ENCODE measurements around the gene HBA2.

DNA sequence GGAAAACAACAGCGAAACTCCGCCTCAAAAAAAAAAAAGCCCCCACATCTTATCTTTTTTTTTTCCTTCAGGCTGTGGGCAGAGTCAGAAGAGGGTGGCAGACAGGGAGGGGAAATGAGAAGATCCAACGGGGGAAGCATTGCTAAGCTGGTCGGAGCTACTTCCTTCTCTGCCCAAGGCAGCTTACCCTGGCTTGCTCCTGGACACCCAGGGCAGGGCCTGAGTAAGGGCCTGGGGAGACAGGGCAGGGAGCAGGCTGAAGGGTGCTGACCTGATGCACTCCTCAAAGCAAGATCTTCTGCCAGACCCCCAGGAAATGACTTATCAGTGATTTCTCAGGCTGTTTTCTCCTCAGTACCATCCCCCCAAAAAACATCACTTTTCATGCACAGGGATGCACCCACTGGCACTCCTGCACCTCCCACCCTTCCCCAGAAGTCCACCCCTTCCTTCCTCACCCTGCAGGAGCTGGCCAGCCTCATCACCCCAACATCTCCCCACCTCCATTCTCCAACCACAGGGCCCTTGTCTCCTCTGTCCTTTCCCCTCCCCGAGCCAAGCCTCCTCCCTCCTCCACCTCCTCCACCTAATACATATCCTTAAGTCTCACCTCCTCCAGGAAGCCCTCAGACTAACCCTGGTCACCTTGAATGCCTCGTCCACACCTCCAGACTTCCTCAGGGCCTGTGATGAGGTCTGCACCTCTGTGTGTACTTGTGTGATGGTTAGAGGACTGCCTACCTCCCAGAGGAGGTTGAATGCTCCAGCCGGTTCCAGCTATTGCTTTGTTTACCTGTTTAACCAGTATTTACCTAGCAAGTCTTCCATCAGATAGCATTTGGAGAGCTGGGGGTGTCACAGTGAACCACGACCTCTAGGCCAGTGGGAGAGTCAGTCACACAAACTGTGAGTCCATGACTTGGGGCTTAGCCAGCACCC lies 2.6 kb downstream of the HBA2 start:
- TF ChIP-seq ZNF70 (CRISPR knock-in tag; IDR thresholded peaks at IDR 0.05) (no peak), ZFP3 (CRISPR knock-in tag; IDR thresholded peaks at IDR 0.05) (no peak), ZFP30 (CRISPR knock-in tag; IDR thresholded peaks at IDR 0.05) (no peak), OSR1 (CRISPR knock-in tag; IDR thresholded peaks at IDR 0.05) (no peak)
- TF ChIP-seq, protein P1, sequence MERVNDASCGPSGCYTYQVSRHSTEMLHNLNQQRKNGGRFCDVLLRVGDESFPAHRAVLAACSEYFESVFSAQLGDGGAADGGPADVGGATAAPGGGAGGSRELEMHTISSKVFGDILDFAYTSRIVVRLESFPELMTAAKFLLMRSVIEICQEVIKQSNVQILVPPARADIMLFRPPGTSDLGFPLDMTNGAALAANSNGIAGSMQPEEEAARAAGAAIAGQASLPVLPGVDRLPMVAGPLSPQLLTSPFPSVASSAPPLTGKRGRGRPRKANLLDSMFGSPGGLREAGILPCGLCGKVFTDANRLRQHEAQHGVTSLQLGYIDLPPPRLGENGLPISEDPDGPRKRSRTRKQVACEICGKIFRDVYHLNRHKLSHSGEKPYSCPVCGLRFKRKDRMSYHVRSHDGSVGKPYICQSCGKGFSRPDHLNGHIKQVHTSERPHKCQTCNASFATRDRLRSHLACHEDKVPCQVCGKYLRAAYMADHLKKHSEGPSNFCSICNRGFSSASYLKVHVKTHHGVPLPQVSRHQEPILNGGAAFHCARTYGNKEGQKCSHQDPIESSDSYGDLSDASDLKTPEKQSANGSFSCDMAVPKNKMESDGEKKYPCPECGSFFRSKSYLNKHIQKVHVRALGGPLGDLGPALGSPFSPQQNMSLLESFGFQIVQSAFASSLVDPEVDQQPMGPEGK (CRISPR knock-in tag; IDR thresholded peaks at IDR 0.05; ENCODE audit: borderline replicate concordance): no peak

Measured in SK-N-SH treated with all-trans-retinoic acid at 6 μM for 48 hours (cell line).